Measurements from ENCODE around the gene RPL10A.

DNA sequence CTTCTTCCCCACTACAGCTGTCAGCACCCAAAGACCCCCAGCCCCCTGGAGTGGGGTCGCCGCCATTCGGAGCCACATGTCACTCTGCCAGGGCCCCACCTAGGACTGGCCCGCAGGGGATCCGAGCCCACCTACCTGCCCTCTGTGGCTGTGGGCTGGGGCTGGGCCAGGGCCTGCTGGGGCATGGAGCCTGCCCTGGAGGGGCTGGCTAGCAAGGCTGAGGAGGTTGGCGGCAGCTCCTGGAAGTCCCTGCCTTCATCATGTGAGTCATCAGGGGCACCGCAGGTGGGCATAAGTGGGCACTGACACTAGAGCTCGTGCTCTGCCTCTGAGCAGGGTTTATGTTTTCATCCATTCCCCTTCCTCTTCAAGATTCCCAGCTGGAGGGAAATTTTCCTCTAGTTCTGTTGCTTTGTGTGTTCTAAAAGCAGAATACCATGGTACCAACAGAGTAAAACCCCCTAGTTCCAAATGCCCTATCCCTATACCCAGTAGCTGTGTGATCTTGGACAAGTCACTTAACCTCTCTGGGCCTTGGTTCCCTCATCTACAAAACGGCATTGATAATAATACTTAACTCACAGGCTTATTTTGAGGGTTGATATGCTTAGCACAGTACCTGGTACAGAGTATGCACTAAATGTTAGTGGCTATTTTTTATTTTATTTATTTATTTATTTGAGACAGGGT, 24.7 kb upstream of the RPL10A start:
- TF ChIP-seq, protein P1, sequence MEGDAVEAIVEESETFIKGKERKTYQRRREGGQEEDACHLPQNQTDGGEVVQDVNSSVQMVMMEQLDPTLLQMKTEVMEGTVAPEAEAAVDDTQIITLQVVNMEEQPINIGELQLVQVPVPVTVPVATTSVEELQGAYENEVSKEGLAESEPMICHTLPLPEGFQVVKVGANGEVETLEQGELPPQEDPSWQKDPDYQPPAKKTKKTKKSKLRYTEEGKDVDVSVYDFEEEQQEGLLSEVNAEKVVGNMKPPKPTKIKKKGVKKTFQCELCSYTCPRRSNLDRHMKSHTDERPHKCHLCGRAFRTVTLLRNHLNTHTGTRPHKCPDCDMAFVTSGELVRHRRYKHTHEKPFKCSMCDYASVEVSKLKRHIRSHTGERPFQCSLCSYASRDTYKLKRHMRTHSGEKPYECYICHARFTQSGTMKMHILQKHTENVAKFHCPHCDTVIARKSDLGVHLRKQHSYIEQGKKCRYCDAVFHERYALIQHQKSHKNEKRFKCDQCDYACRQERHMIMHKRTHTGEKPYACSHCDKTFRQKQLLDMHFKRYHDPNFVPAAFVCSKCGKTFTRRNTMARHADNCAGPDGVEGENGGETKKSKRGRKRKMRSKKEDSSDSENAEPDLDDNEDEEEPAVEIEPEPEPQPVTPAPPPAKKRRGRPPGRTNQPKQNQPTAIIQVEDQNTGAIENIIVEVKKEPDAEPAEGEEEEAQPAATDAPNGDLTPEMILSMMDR (conservative IDR thresholded peaks at IDR 0.05; ENCODE audit: low read length), result no peak
- no peak for TF ChIP-seq EZH2phosphoT487 (IDR thresholded peaks at IDR 0.05; ENCODE audit: borderline replicate concordance, low read depth, low read length)
